Stimulated activated CD8-positive, alpha-beta memory T cell treated with anti-CD3 and anti-CD28 coated beads, Interleukin-12 subunit alpha, Interleukin-12 subunit beta, amount 100 ng/mL, for 24 hours (primary cell): Measurements from ENCODE around the gene CD14.
"Not testable (repeated sequence)": the region's sequence is repeated elsewhere in the genome, so short reads cannot be mapped to it uniquely, and the experiment has no call there.

ENCODE experiments used
- DNase-seq: peaks from one replicate; pipeline ENCODE4 v3.0.0-alpha.2; 2020; ENCODE audit errors: extremely low read depth

The CD14 gene

GRCh38 chr5:140633021-140633471 is at the start of gene CD14:
CD14 (minus strand) TSS chr5:140633175; CDS start chr5:140633071, 104 bp downstream.
- DNase-seq, result no peak

- no peak for DNase-seq
These were observed 46.0 kb upstream of the CD14 start for GRCh38 chr5:140678993-140679392.

GRCh38 chr5:140677947-140678346 is 45.0 kb upstream of the CD14 start:
- DNase-seq, result no peak

- no peak for DNase-seq
These were observed 41.7 kb upstream of the CD14 start for GRCh38 chr5:140674629-140675028.

GRCh38 chr5:140674211-140674610 is 41.2 kb upstream of the CD14 start:
- no peak for DNase-seq

GRCh38 chr5:140673187-140673976 is 40.4 kb upstream of the CD14 start, which contains the start of gene DND1:
DND1 (minus strand) TSS chr5:140673576; CDS start chr5:140673542, 34 bp downstream.
- DNase-seq, result no peak

- no peak for DNase-seq
These were observed 39.6 kb upstream of the CD14 start for GRCh38 chr5:140672455-140673186.

- DNase-seq, result no peak
These were observed 38.6 kb upstream of the CD14 start for GRCh38 chr5:140671472-140672125.

- not testable (repeated sequence) for DNase-seq
These were observed 38.1 kb upstream of the CD14 start for GRCh38 chr5:140671035-140671434.

GRCh38 chr5:140664359-140665119 is 31.6 kb upstream of the CD14 start, which contains the start of gene WDR55:
WDR55 (plus strand) TSS chr5:140664904; CDS start chr5:140664913, 9 bp downstream.
- DNase-seq, result peak; percentile 94

GRCh38 chr5:140664030-140664358 is 31.0 kb upstream of the CD14 start:
- no peak for DNase-seq

GRCh38 chr5:140660371-140660770 is 27.4 kb upstream of the CD14 start:
- not testable (repeated sequence) for DNase-seq

- DNase-seq, result no peak
These were observed 25.9 kb upstream of the CD14 start for GRCh38 chr5:140658870-140659269.

GRCh38 chr5:140647042-140647419 is 14.1 kb upstream of the CD14 start:
- no peak for DNase-seq

GRCh38 chr5:140642718-140643117 is 9.7 kb upstream of the CD14 start:
- DNase-seq, result no peak

GRCh38 chr5:140641716-140642115 is 8.7 kb upstream of the CD14 start:
- DNase-seq, result no peak

GRCh38 chr5:140639148-140639981 is 6.4 kb upstream of the CD14 start, which contains the start of gene TMCO6:
TMCO6 (plus strand) TSS chr5:140639451; CDS start chr5:140639528, 77 bp downstream.
- peak; percentile 94 for DNase-seq

GRCh38 chr5:140638898-140639147 is 5.8 kb upstream of the CD14 start:
- not testable (repeated sequence) for DNase-seq

- no peak for DNase-seq
These were observed 4.6 kb upstream of the CD14 start for GRCh38 chr5:140637371-140638100.
